ENCODE results near the gene STXBP6.

- TF ChIP-seq EZH2 (IDR thresholded peaks at IDR 0.05) (no peak), POLR2AphosphoS5 (IDR thresholded peaks at IDR 0.05; ENCODE audit: borderline replicate concordance, low read depth, low read length) (no peak)
These were observed 215.0 kb downstream of the STXBP6 start for GRCh38 chr14:24834956-24835355.
